GM19328 (cell line): ENCODE results near the gene PRR12.
"Not testable (repeated sequence)": the region's sequence is repeated elsewhere in the genome, so short reads cannot be mapped to it uniquely, and the experiment has no call there.

Experiments used
- ATAC-seq: cut with Tn5 transposase; IDR thresholded peaks from one replicate; pipeline ENCODE4 v1.9.1; 2021; ENCODE audit warnings: mild to moderate bottlenecking, moderate library complexity; ENCODE audit not compliant: unreplicated experiment

Gene PRR12

GRCh38 chr19:49614096-49614833, 23.3 kb downstream of the PRR12 start:
- no peak for ATAC-seq

GRCh38 chr19:49615861-49616260, 24.9 kb downstream of the PRR12 start:
- ATAC-seq: no peak

- ATAC-seq: no peak
Observed at GRCh38 chr19:49616532-49616931, 25.6 kb downstream of the PRR12 start.

- no peak for ATAC-seq
Observed at GRCh38 chr19:49616945-49617344, 26.0 kb downstream of the PRR12 start.

- ATAC-seq: not testable (repeated sequence)
Observed at GRCh38 chr19:49617860-49618259, 26.9 kb downstream of the PRR12 start.

- ATAC-seq: no peak
Observed at GRCh38 chr19:49624967-49625910, 34.3 kb downstream of the PRR12 start.

GRCh38 chr19:49626226-49626625, 35.2 kb downstream of the PRR12 start:
- ATAC-seq: no peak

- ATAC-seq: no peak
Observed at GRCh38 chr19:49629659-49630058, 38.7 kb downstream of the PRR12 start.

GRCh38 chr19:49631014-49631588, 40.1 kb downstream of the PRR12 start:
- ATAC-seq: no peak

GRCh38 chr19:49631610-49632192, 40.7 kb downstream of the PRR12 start:
- ATAC-seq: no peak

- no peak for ATAC-seq
Observed at GRCh38 chr19:49632576-49632975, 41.6 kb downstream of the PRR12 start.

- not testable (repeated sequence) for ATAC-seq
Observed at GRCh38 chr19:49633273-49633672, 42.3 kb downstream of the PRR12 start.

- no peak for ATAC-seq
Observed at GRCh38 chr19:49635530-49636232, 44.7 kb downstream of the PRR12 start.

- ATAC-seq: no peak
Observed at GRCh38 chr19:49636233-49636932, 45.4 kb downstream of the PRR12 start.

- ATAC-seq: no peak
Observed at GRCh38 chr19:49637821-49638738, 47.1 kb downstream of the PRR12 start.

GRCh38 chr19:49639401-49640112, 48.6 kb downstream of the PRR12 start:
- no peak for ATAC-seq

GRCh38 chr19:49640113-49640898, 49.3 kb downstream of the PRR12 start, which contains the start of gene RRAS:
RRAS (minus strand) TSS chr19:49640143; CDS start chr19:49640098, 45 bp downstream.
- ATAC-seq: peak; percentile 57
